GM19193 (cell line): ENCODE measurements around the gene PBXIP1.

ENCODE experiments used
- POLR2A ChIP-seq: IDR thresholded peaks from 4 replicates; pipeline ENCODE4 v1.6.1; 2011; ENCODE audit not compliant: insufficient read depth, insufficient read length; ENCODE audit errors: extremely low read depth

PBXIP1 gene

DNA sequence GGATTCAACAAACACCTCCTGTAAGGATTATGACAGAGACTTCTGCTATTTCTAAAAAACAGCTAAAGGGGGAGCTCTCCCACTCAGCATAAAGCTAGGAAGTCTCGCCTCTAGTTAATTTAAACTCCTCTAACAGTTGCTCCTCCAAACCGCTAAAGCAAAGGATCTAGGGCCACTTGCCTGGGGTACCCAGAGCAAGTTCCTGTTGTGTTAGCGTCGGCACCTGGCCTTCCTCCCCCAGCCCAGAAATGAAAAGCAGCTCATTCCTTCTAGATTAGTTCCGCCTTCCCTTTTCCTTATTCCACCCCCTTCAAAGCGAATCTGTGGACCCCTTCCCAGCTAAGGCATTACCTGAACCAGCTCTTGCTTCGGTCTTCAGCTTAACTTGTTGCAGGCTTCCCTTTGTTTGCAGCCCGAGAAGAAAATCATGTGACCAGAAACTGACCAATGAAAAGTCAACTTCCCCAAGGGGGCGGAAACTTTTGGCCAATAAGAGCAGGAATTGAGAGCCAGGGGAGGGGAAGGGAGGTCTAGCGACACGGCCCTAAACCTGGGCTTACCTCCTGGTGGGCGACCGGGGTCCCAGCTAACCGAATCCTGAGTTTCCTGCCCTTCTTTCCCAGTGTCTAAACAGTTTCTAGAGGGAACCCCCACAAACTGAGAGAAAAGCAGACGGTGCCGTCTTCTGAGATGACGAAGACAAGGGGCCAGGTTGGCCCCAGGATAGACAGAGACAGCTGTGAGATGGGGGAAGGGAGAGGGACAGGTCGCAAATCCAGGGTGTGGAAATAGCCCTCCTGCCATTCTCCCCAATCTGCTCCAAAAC lies at the start of gene PBXIP1:
Gene PBXIP1, minus strand, starts transcription at position 382 of the 826 bp plus-strand sequence. CDS start 2,378 bp downstream, outside the sequence.
- TF ChIP-seq POLR2A, result no peak

GRCh38 chr1:155005076-155006011 lies 49.4 kb upstream of the PBXIP1 start:
- TF ChIP-seq POLR2A, result no peak

DNA sequence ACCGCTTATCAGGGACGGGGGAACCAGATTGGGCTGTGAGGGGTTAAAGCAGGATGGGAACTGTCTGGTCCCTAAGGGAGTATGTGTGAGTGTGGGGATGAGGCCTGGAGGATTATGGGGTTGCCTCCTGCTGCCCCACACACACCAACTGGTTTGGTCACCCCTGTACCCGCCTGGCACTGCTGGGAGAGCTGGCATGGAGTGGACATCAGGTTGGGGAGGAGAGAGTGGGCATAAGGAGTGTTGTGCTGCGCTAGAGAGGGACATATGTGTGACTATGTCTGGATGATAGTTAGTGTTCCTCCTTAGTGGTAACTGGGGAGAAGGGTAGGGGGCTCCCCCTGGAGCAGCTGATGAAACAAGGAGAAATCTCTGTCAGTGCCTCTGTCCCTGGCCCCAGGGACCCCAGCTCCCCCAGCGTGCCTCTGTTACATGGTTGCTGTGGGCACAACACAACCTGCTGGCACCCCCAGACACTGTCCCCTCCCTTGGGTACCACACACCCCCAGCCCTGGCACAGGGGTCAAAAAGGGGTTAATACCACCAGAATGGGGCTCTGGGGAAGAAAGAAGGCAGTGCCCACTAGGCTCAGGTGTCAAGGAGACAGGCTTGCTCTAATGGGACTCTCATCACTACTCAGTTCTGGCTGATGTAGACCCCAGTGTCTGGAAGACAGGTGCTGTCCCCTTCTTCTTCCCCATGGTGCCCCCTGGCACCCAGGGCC lies 48.6 kb upstream of the PBXIP1 start:
- TF ChIP-seq POLR2A, result no peak

GRCh38 chr1:155003766-155004351 lies 48.0 kb upstream of the PBXIP1 start:
- no peak for TF ChIP-seq POLR2A

GRCh38 chr1:155003227-155003765 lies 47.4 kb upstream of the PBXIP1 start:
- no peak for TF ChIP-seq POLR2A

- TF ChIP-seq POLR2A, result no peak
Measured at GRCh38 chr1:155002464-155003226, 46.7 kb upstream of the PBXIP1 start, which contains the start of gene ZBTB7B. Gene ZBTB7B, plus strand, starts transcription at chr1:155002802. Its CDS starts 11,859 bp downstream, at chr1:155014661.

GRCh38 chr1:155001675-155002463 lies 46.0 kb upstream of the PBXIP1 start:
- no peak for TF ChIP-seq POLR2A

DNA sequence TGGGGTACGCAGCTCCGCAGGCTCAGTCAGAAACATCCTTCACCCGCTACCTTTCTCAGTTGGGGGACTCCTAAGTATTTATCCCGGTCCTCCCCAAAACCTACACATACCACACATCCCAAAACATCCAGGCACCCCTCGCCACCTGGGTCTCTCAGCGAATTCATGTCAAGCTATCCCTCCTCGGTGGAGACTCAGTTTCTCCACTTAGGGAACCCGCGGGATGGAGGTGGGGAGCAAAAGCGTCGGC lies 45.5 kb upstream of the PBXIP1 start:
- no peak for TF ChIP-seq POLR2A

GRCh38 chr1:155000726-155001424 lies 45.0 kb upstream of the PBXIP1 start:
- peak; percentile 65 for TF ChIP-seq POLR2A

DNA sequence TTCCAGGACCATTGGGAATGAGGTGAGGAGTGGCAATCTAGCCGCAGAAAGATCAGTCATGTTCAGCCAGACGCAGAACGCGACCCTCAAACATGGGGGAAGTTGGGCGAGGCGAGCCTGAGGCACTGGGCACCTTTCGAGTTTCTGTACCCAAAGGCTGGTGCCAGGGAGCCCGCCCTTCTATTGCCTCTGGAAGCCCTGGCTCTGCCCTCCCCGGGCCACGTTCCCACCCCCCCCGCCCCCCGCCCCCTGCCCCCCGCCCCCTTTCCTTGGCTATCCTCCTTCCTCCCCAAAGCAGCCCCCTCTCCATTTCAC lies 44.5 kb upstream of the PBXIP1 start:
- TF ChIP-seq POLR2A, result no peak

GRCh38 chr1:154999571-155000410 lies 43.9 kb upstream of the PBXIP1 start:
- TF ChIP-seq POLR2A, result no peak
